ENCODE data around the gene TELO2.

The TELO2 gene

DNA sequence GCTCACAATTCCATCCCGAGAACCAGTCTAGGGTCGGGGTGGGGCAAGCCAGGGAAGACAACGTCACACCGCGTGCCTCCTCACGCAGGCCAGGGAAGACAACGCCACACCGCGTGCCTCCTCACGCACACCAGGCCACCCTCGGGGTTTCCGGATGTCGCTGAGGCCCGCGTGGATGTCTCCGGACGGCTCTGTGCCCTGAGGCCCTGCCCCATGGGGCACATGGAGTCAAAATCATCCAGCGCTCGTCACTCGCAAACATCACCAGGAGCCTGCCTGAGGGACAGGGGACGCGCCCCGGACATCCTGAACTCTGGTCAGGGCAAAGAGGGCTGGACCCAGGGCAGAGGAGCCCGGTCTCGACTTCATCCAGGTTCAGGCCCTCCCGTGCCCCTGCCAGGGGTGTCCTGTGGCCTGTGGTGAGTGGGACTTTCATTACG lies 44.0 kb downstream of the TELO2 start:
- DNase-seq (ENCODE audit: low read depth) = no peak

DNA sequence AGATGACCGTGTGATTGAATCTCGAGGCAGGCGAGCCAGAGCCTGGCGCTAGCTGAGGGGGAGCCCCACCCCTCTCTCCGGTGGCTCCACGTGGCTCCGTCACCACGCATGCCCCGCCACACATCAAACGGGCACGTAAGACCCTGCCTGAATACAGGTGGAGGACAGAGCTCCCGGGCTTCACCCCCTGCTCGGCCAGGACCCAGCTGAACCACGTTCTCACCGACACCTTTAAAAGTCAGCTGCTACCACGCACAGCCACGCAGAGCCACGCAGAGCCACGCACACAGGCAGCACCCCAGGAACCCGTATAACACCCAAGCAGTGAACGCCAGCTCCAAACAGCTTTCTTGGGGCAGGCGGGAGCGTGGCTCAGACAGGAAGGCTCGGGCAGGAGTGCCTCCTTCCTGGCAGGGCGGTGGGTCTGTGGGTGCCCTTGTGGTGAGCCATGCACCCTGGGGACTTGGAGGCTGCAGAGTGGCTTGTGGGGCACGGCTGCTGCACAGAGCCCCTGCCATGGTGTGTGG lies 44.7 kb downstream of the TELO2 start:
- DNase-seq (ENCODE audit: low read depth) = no peak

DNA sequence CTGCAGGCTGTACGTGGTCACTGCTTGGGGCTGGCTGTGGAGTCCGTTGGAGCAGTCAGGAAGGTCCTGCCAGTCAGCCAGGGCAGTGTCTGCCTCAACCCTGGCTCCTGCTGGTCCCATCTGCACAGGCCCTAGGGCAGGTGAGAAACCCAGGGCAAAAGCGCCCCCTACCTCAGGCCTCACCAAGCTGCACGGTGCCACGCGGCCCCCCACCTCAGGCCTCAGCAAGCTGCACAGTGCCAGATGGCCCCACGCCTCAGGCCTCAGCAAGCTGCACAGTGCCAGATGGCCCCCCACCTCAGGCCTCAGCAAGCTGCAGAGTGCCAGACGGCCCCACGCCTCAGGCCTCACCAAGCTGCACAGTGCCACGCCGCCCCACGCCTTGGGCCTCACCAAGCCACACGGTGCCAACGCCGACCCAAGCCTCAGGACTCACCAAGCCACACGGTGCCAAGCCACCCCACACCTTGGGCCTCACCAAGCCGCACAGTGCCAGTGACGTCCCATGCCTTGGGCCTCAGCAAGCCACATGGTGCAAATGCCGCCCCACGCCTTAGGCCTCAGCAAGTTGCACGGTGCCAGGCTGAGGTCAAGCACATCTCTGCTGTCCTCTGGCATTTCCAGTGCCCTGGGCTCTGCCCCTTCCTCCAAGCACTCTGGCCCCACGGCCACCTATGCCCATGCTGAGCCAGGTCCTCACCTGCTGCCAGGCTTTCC lies 45.8 kb downstream of the TELO2 start:
- DNase-seq (ENCODE audit: low read depth) = no peak

DNA sequence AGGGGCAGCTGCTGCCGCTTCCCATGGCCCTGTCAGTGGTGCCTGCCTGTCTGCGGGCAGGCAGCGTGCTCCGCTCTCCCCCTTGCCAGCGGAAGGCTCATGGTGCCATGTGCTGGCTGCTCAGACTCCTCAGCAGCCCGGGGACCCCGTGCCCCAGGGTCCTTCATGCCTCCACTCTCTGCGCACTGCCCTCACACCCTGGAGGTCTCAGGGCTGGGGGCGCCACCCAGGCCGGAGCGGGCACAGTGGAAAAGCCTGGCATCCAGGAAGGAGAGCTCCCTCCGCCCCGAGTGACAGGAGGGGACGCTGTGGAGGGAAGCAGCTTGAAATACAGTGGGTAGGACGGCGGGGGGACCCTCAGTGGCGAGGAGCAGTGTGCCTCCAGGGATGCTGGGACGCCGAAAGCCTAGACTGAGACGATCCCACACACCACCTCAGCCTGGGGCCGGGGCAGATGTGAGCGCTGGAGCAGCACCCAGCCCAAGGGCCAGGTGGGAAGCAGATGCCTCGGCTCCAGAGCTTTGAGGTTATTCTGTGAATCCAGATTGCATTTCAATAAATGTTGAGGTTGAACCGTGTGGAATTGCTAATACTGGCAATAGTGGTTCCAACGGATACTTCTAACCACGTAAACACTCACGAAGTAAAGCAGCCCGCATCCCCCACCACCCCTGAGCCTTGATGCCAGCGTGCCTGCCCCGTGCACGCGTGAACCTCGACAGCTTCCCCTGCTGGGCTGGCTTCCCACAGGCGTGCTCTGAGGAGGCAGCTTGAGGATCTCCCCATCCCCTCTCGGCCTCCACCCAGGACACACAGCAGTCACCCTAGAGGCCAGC lies 46.8 kb downstream of the TELO2 start:
- no peak for DNase-seq (ENCODE audit: low read depth)

DNA sequence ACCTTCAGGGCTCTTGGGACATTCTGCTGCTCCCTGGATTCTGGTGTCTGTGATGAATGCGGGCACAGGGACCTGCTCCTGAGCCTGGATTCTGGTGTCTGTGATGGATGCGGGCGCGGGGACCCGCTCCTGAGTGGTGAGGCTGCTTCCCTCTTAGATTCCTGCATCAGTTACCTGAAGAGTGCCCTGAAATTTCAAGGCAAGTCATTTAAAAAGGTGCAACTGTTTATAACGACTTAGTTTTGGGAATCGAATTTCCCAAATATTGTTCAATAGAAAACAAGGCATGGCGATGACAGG lies 47.3 kb downstream of the TELO2 start:
- no peak for DNase-seq (ENCODE audit: low read depth)

DNA sequence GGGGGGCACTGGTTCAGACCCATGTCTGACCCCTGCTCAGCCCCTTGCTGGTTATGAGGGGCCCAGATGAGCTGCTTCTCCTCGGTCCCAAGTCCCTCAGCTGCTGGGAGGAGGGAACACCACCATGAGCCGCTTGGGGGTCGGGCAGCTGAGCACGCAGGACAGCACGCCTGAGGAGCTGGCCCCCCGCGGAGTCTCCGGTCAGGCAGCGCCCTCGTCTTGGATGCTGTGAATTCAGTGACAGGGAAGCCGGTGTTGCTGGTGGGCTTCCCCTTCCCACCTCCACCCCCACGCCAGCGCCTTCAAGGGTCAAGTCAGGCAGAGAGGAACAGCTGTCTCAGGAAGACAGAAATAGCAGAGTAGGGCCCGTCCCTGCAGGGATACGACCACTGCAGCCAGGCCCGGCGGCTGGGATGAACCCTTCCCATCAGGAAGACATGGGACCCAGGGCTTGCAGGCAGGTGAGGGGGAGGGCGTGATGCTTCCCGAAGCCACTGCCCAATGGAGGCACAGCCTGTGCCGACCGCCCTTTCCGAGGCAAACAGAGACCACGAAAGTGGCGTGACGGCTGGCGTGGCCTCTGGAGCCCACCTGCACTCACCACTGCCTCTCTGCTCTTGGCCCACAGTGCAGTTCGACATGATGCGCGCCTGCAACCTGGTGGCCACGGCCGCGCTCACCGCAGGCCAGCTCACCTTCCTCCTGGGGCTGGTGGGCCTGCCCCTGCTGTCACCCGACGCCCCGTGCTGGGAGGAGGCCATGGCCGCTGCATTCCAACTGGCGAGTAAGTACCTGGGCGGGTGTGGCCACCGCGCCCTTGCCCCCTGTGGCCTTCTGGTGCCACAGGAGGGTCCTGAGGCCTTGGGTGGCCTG lies 48.4 kb downstream of the TELO2 start:
- DNase-seq (ENCODE audit: low read depth) = no peak

DNA sequence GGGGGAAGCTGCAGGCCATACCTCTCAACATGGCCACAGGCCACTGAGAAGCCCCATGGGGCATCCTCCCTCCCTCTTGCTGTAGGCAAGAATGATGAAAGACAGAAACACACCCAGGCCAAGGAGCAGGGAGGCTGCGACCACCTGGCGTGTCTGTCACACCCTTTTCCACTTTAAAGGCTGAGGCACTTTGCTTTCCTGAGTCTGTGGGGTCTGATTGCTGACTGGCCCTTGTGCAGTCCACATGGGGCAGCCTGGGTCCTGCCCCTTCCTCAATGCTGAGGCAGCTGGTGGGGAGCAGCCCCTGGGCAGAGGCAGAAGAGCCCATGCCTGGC lies 49.0 kb downstream of the TELO2 start:
- DNase-seq (ENCODE audit: low read depth) = no peak

DNA sequence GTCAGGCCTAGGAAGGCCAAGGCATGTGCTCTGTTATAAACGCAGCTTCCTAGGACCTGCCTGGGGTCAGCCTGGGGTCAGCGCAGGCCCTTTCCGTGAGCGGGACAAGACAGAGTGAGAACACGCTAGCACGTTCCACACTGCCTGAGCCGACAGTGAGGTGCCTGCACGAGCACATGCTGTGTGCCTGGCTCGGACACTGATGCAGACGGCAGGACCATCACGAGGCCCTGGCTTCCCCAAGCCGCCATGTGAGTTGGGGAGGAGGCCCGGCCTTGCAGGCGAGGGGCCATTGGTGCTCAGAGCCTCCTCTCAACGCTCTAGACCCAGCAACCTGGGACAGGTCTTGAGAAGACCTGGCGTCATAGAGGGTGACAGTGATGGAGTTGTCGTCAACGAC lies 49.4 kb downstream of the TELO2 start:
- no peak for DNase-seq (ENCODE audit: low read depth)

DNA sequence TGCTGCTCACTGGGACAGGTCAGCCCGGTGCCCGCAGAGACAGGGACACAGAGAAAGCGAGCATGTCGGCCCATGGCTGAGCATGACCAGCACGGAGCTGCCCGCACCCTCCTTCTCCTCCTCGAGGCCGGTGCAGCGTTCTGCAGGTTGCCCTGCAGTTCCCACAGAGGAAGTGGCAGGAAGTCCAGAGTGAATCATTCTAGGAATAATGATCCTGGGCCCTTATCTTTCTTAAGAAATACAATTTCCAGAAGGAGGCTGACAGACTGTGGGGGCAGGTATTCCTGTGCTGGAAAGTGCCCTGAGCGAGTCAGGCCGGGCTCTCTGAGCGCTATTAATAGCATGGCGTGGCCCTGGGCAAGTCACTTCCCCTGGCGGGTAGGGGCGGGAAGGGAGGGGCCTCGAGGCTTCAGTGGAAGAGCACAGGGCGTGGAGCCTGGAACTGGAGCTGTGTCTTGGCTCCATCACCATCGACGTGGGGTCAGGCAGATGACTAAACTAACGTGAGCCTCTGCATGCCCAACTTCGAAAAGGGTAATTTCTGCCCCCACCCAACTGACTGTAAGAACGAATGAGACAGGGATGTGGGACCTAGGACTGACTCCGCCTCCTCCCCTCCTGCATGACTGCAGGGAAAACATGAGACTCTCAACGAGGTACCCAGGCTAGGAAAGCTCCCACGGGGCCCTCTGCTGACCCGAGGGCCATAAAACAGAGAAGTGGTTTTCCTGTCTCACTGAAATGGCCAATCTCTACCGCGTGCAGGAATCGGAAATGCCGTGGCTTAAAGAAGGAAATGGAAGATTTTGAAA lies 50.1 kb downstream of the TELO2 start:
- peak; percentile 18 for DNase-seq (ENCODE audit: low read depth)

DNA sequence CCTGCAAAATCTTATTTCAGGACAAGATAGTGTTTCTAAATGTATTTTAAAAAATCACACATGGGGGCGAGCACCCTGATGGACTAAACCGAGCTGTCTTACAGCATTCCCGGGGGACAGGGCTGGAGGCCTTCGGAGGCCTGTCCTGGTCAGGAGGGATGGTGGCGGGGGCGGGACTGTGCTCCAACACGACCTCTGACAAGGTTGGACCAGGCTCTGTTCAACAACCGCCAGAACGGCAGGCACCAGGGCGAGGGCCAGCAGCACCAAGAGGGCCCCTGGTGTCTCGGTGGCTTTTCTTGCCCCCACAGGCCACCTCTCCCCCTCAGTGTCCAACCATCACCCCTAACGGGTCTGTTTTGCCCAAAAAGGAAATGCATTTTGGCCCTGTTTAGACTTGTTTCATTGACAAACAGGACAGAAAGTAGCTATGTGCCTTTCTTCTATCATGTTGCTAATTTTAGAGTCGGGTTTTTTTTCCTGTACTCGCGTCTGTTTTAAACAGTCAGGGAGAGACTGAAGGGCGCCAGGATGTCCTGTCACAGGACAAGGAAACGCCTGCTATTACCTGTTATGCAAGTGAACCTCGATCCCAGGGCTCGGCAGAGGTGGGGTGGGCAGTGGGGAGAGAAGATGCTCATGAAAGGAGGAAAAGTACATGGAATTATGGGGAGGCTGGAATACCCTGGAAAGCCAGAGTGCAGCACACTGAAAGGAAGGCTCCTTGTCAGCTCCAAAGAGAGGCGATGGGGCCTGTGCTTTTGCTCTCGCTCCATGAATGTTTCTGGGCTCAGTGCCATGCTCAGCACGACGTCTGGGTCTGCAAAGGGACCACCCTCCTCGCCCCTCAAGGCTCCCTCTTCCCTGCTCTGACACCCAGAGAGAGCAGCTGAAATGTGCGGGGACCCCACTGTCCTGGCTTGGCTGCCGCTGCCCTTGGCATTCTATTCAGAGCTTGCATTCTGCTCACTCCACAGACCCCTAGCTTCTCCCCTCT lies 52.2 kb downstream of the TELO2 start:
- no peak for DNase-seq (ENCODE audit: low read depth)

DNA sequence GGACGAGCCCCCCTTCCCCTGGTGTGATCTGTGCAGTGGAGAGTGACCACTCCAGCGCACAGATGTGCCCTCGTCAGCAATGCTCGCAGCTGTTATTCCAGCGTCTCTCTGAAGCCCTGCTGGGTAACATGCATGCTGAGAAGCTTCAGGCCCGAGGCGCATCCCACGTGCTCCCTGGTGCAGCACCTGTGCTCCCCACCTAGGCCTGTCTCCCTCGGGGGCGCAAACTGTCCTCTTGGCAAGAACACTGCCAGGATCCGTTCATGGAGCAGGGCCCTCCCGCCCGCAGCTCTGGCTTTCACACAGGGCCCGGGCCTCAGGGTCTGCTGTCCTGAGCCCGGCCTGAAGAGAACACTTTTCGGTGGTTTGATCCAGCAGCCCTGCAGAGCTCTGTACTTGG lies 53.3 kb downstream of the TELO2 start:
- no peak for DNase-seq (ENCODE audit: low read depth)

DNA sequence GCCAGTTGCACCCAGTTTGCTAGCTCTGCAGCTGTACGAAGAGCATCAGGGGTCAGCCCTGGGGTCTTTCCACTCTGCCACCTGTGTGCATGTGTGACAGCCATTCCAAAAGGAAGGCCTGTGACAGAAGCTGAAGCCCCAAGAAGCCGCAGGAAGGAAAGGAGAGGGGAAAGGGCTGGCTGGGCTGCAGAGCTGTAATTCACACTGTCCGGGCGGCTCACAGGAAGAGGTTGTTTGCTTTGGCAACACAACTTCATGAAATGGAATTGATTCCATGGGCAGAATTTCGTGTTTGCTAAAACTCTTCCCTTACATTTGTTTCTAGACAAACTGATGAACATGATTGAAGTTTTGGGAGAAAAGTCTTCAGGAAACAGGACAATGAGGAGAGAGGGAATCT lies 55.1 kb downstream of the TELO2 start:
- peak; percentile 23 for DNase-seq (ENCODE audit: low read depth)

DNA sequence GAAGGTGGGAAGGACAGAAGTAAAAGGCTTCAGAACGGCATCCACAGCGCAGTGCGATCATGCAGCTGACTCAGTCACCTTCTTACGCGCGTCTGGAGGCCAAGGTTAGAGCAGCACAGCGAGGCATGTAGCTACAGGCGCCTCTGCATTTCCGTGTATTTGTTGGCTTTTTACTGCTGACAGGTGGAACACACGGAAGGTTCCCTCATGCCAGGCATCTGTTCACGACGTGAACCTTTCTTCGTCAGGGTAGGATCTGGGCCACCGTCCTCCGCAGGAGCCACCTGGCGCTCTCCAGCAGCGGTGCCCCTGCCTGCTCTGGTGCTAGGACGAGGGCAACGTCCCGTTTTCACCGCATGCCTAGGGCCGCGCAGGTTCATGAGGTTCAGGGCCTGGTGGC lies 55.6 kb downstream of the TELO2 start:
- no peak for DNase-seq (ENCODE audit: low read depth)

DNA sequence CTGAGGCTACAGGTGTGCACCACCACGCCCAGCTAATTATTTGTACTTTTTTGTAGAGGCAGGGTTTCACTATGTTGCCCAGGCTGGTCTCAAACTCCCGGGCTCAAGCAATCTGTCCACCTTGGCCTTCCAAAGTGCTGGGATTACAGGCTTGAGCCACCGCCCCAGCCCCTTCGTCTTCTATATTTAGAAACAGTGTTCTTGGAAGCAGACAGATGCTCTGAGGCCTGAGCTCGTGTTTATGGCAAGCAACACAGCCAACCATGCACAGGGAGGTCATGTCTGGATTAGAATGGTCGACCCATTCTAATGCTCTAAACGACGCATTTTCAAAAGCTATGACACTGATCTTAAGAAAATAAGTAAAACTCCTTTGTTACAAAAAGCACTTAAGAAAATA lies 56.9 kb downstream of the TELO2 start:
- no peak for DNase-seq (ENCODE audit: low read depth)

DNA sequence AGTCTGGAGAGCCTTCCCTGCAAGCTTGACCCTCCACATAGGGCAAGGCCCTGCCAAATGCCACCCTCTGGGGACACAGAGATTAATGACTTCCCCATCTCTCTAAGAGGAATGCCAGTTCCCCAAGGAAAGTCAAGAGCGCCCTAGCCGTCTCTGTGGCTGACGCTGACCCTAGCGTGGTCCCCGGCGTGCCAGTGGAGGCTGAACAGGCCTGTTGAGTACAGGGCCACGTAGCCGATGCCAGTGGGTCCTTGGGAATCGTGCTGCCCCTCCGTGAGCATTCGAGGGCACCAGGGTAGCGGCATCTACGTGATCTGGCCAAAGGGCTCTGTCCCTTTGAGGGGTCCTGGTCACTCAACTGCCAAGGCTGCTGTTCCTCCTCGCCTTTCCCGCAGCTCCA lies 57.5 kb downstream of the TELO2 start:
- DNase-seq (ENCODE audit: low read depth) = no peak

DNA sequence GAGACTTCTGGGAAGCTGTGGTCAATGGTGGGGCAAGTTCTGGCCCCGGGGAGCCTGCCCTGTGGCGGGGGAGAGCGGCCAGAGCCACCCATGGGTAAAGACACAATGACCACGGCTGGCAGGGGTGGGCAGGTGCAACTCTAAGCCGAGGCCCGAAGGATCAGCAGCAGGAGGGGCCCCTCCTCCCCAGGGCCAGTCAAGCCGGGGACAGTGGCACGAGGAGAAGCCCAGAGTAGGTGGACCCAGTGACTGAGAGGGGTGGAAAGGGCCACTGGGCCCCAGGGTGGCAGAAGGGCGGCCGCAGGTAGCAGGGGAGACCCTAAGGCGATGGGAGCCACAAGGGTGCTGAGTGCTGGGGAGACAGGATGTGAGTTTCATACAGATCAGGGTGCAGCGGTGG lies 58.0 kb downstream of the TELO2 start:
- DNase-seq (ENCODE audit: low read depth) = no peak

DNA sequence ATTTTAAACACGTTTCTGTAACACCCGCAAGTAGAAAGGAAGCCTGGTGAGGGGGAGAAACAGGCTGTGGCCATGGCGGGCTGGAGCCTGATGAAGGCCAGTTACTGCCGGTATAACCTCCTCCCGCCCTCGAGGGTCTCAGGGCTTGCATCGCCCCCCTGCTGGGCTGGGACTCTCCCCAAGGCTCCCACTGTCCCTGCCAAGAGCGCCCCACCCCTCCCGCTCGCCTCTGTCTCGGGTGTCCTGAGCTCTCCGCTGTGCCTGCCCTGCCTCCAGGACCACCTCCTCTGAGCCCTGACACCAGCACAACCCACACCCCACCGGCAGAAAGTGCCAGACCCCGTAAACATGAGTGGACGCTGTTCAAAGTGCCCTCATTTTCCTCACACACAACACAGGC lies 59.0 kb downstream of the TELO2 start:
- DNase-seq (ENCODE audit: low read depth) = no peak

DNA sequence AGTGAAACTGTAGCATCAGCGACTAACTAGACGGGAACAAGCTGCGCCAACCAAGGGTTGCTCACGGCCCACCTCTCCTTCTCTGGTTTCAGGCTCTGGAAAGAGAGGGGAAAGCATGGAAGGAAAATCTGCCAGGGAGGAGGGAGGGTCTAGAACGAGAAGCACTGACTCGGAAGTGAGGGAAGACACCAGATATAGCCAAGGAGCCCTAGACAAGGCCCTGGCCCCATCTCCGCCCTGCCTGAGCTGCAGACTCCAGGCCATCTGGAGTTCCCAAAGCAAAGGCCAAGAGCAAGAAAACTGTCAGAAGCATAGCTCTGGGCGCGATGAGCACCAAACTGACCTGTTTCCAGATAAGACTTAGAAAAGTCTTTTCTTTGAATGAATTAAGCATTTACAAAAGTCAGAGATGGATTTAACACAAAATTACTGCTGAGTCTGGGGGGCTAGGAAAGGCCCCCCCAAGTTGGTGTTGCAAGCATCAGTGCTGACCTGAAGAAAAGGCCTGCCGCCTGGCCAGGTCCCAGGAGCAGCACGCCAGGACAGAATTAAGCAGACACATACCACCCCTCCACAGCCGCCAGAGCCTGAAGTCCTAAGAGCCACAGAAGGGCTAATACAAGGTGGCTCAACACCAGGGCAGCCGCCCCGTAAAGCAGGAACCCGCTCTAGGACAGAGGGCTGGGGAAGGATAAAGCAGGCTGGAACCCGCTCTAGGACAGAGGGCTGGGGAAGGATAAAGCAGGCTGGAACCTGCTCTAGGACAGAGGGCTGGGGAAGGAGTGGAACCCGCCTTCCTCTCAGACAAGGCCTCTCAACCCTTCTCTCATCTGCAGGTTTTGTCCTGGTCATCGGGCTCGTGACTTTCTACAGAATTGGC lies 61.0 kb downstream of the TELO2 start:
- no peak for DNase-seq (ENCODE audit: low read depth)

DNA sequence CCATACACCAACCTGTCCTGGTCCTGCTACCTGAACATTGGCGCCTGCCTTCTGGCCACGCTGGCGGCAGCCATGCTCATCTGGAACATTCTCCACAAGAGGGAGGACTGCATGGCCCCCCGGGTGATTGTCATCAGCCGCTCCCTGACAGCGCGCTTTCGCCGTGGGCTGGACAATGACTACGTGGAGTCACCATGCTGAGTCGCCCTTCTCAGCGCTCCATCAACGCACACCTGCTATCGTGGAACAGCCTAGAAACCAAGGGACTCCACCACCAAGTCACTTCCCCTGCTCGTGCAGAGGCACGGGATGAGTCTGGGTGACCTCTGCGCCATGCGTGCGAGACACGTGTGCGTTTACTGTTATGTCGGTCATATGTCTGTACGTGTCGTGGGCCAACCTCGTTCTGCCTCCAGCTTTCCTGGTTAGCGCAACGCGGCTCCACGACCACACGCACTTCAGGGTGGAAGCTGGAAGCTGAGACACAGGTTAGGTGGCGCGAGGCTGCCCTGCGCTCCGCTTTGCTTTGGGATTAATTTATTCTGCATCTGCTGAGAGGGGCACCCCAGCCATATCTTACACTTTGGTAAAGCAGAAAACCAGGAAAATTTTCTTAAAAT lies 61.8 kb downstream of the TELO2 start:
- no peak for DNase-seq (ENCODE audit: low read depth)

Data from fibroblast of the conjunctiva (primary cell).